CD4-positive, alpha-beta T cell (primary cell): Measurements from ENCODE around the gene RIPPLY3. TPM values are rescaled to one million over a fixed set of nuclear protein-coding genes. Genes with fewer than 3 reads are reported as not detected.

Experiments used
- ATAC-seq: fragments of 200-7000 bp; cut with Tn5 transposase; one replicate; pipeline ENCODE4 v1.10.0; 2022; ENCODE audit warnings: mild to moderate bottlenecking; ENCODE audit not compliant: poor library complexity
- CTCF ChIA-PET: fragments of 350-600 bp; sonication (Branson Sonifier 250); formaldehyde crosslinking; loops from one replicate; lab custom pipeline; 2021; ENCODE audit warnings: antibody characterized with exemption, inconsistent platforms; lab: Charles Lee
- POLR2A ChIA-PET: fragments of 350-600 bp; sonication (Branson Sonifier 250); formaldehyde crosslinking; loops from one replicate; lab custom pipeline; 2021; ENCODE audit warnings: antibody characterized with exemption, inconsistent platforms; lab: Charles Lee
- DNase-seq, 14 experiments: peaks; one replicate each; pipeline ENCODE4 v3.0.0-alpha.2; 2013 to 2020; ENCODE audit warnings: mixed read lengths in 2 of 14
- H3K27ac ChIP-seq, 2 donors: one replicate each; pipeline versions ENCODE4 v1.5.1 to v1.7.0; 2013; ENCODE audit warnings: low read length in 2 of 2, low read depth in 1 of 2, mild to moderate bottlenecking in 1 of 2
- H3K27me3 ChIP-seq, 2 experiments: 1 replicate in 1 of 2; 2 replicates in 1 of 2; pipeline versions ENCODE4 v1.6.1 to v1.7.0; 2013; ENCODE audit warnings: low read length in 2 of 2, control low read depth in 1 of 2, mild to moderate bottlenecking in 1 of 2, moderate library complexity in 1 of 2; ENCODE audit not compliant: insufficient read depth in 2 of 2, control insufficient read depth in 1 of 2
- H3K36me3 ChIP-seq: one replicate; pipeline ENCODE4 v1.6.1; 2013; ENCODE audit warnings: low read length, control low read depth; ENCODE audit not compliant: insufficient read depth
- H3K4me1 ChIP-seq: one replicate; pipeline ENCODE4 v1.6.1; 2013; ENCODE audit warnings: low read length, control low read depth; ENCODE audit not compliant: insufficient read depth
- H3K4me3 ChIP-seq: one replicate; pipeline ENCODE4 v1.5.1; 2013; ENCODE audit warnings: mild to moderate bottlenecking, low read length, moderate library complexity
- H3K9me3 ChIP-seq, 2 experiments: 1 replicate in 1 of 2; 2 replicates in 1 of 2; pipeline versions ENCODE4 v1.6.1 to v1.7.0; 2013; ENCODE audit warnings: low read length in 2 of 2, mild to moderate bottlenecking in 2 of 2, control low read depth in 1 of 2, moderate library complexity in 1 of 2; ENCODE audit not compliant: control insufficient read depth in 1 of 2, insufficient read depth in 1 of 2
- H3K27ac Mint-ChIP-seq: one replicate; pipeline ENCODE4 v1.8.0; 2020; ENCODE audit warnings: mixed read lengths
- H3K27me3 Mint-ChIP-seq: one replicate; pipeline ENCODE4 v1.8.0; 2021; ENCODE audit warnings: mixed read lengths
- H3K36me3 Mint-ChIP-seq: one replicate; pipeline ENCODE4 v1.8.0; 2021; ENCODE audit warnings: low read depth, mixed read lengths
- H3K4me1 Mint-ChIP-seq: one replicate; pipeline ENCODE4 v1.8.0; 2021; ENCODE audit warnings: low read depth, mixed read lengths
- H3K4me3 Mint-ChIP-seq: one replicate; pipeline ENCODE4 v1.8.0; 2020; ENCODE audit warnings: mild to moderate bottlenecking, mixed read lengths
- H3K9me3 Mint-ChIP-seq: one replicate; pipeline ENCODE4 v1.8.0; 2020; ENCODE audit warnings: mixed read lengths
- CTCF ChIP-seq: fragments of 200-600 bp; IDR thresholded peaks from one replicate; pipeline ENCODE4 v1.8.0; 2022; ENCODE audit warnings: antibody characterized with exemption, mild to moderate bottlenecking
- intact Hi-C, 2 experiments: fragments of 100-400 bp; cut with DNase I in 1 of 2; cut with micrococcal nuclease in 1 of 2; formaldehyde crosslinking; loops; one replicate each; pipeline versions ENCODE4 v1.15.1 to v1.9.0; 2023 to 2025; cut with DNase I, micrococcal nuclease
- total RNA-seq, 174 experiments: library from RNA in 2 of 174; stranded (reverse) in 2 of 174; gene quantifications; one replicate each; pipeline ENCODE4 v1.2.3 and lab custom pipeline; 2021 to 2026

Gene RIPPLY3
- total RNA-seq, 2 experiments from 2014 or later = not detected

GRCh38 chr21:37036177-37036576, 29.7 kb downstream of the RIPPLY3 start:
- intact Hi-C loops = no loop called here
- ChIA-PET CTCF (no interaction called here), POLR2A (no interaction called here)
- Mint-ChIP-seq H3K9me3 (no peaks in the 10 kb centered on the region), H3K4me1 (no peaks in the 10 kb centered on the region), H3K27me3 (peaks cover 15% of the 10 kb centered on the region), H3K4me3 (no peak overlapping the region), H3K27ac (no peak overlapping the region), H3K36me3 (no peaks in the 10 kb centered on the region)
- Histone ChIP-seq H3K36me3 (no peaks in the 10 kb centered on the region), H3K27me3 (no peaks in the 10 kb centered on the region), H3K4me3 (no peak overlapping the region), H3K9me3 (no peaks in the 10 kb centered on the region), H3K4me1 (no peaks in the 10 kb centered on the region), H3K27ac (no peak overlapping the region)
- ATAC-seq = no peak
- no peak for DNase-seq
- no peak for TF ChIP-seq CTCF

- no peaks in the 10 kb centered on the region for H3K27me3 ChIP-seq
- ChIA-PET CTCF (interaction anchor here (0.8 kb wide), 1 partner anchor 47 kb away, joined by 3 read pairs; no protein-coding TSS in a partner anchor), POLR2A (no interaction called here)
- intact Hi-C loops = no loop called here
- H3K4me1 Mint-ChIP-seq = no peaks in the 10 kb centered on the region
- no peak for ATAC-seq
- no peak for TF ChIP-seq CTCF
- no peaks in the 10 kb centered on the region for H3K9me3 Mint-ChIP-seq
- H3K27me3 Mint-ChIP-seq = peaks cover 11% of the 10 kb centered on the region
- no peaks in the 10 kb centered on the region for H3K9me3 ChIP-seq
- no peak overlapping the region for H3K4me3 ChIP-seq
- no peaks in the 10 kb centered on the region for H3K36me3 ChIP-seq
- H3K4me3 Mint-ChIP-seq = no peak overlapping the region
- H3K27ac ChIP-seq = no peak overlapping the region
- H3K27ac Mint-ChIP-seq = no peak overlapping the region
- H3K36me3 Mint-ChIP-seq = no peaks in the 10 kb centered on the region
- H3K4me1 ChIP-seq = peaks cover 2% of the 10 kb centered on the region
- no peak for DNase-seq
These were observed 33.0 kb downstream of the RIPPLY3 start for GRCh38 chr21:37039411-37040075.

GRCh38 chr21:37040212-37040611, 33.7 kb downstream of the RIPPLY3 start:
- ChIA-PET CTCF (no interaction called here), POLR2A (no interaction called here)
- H3K9me3 ChIP-seq = no peaks in the 10 kb centered on the region
- peaks cover 6% of the 10 kb centered on the region for H3K4me1 Mint-ChIP-seq
- H3K27ac ChIP-seq = no peak overlapping the region
- intact Hi-C loops = no loop called here
- H3K36me3 Mint-ChIP-seq = no peaks in the 10 kb centered on the region
- DNase-seq (no peak), ATAC-seq (no peak)
- peaks cover 8% of the 10 kb centered on the region for H3K4me1 ChIP-seq
- no peak overlapping the region for H3K4me3 Mint-ChIP-seq
- H3K27me3 Mint-ChIP-seq = peaks cover 6% of the 10 kb centered on the region
- H3K4me3 ChIP-seq = no peak overlapping the region
- no peak for TF ChIP-seq CTCF
- no peak overlapping the region for H3K27ac Mint-ChIP-seq
- no peaks in the 10 kb centered on the region for H3K36me3 ChIP-seq
- no peaks in the 10 kb centered on the region for H3K9me3 Mint-ChIP-seq
- no peaks in the 10 kb centered on the region for H3K27me3 ChIP-seq
